ENCODE data around the gene SPNS2.

SPNS2 gene

GRCh38 chr17:4522661-4523060, 24.0 kb downstream of the SPNS2 start:
- DNase-seq: no peak

GRCh38 chr17:4523946-4524345, 25.3 kb downstream of the SPNS2 start:
- no peak for DNase-seq

GRCh38 chr17:4525691-4526397, 27.2 kb downstream of the SPNS2 start:
- no peak for DNase-seq

- peak; percentile 56 for DNase-seq
Observed at GRCh38 chr17:4527134-4527533, 28.5 kb downstream of the SPNS2 start.

- DNase-seq: no peak
Observed at GRCh38 chr17:4527566-4528125, 29.0 kb downstream of the SPNS2 start.

GRCh38 chr17:4529533-4530152, 31.0 kb downstream of the SPNS2 start:
- no peak for DNase-seq

GRCh38 chr17:4530799-4531730, 32.4 kb downstream of the SPNS2 start:
- no peak for DNase-seq

- DNase-seq: no peak
Observed at GRCh38 chr17:4531988-4532736, 33.5 kb downstream of the SPNS2 start.

- DNase-seq: no peak
Observed at GRCh38 chr17:4532860-4533522, 34.3 kb downstream of the SPNS2 start.

GRCh38 chr17:4533523-4534504, 35.1 kb downstream of the SPNS2 start:
- no peak for DNase-seq

GRCh38 chr17:4534515-4534914, 35.8 kb downstream of the SPNS2 start:
- no peak for DNase-seq

- DNase-seq: no peak
Observed at GRCh38 chr17:4534928-4535666, 36.4 kb downstream of the SPNS2 start.

- DNase-seq: no peak
Observed at GRCh38 chr17:4535667-4536258, 37.1 kb downstream of the SPNS2 start.

- DNase-seq: peak; percentile 62
Observed at GRCh38 chr17:4536259-4536741, 37.6 kb downstream of the SPNS2 start.

- DNase-seq: no peak
Observed at GRCh38 chr17:4536742-4537411, 38.2 kb downstream of the SPNS2 start.

- DNase-seq: no peak
Observed at GRCh38 chr17:4537451-4538235, 39.0 kb downstream of the SPNS2 start.

GRCh38 chr17:4538236-4539002, 39.7 kb downstream of the SPNS2 start:
- DNase-seq: no peak
